HEK293 (cell line): ENCODE measurements around the gene GPRIN2.
A peak's percentile ranks its signal among the peaks of the same experiment; 100 is the strongest.
"Not testable (repeated sequence)": the region's sequence is repeated elsewhere in the genome, so short reads cannot be mapped to it uniquely, and the experiment has no call there.

Source experiments
- CTCF ChIA-PET: fragments of 350-600 bp; formaldehyde crosslinking; extraction: SDS; loops from one replicate; lab custom pipeline; 2021; ENCODE audit warnings: antibody characterized with exemption; lab: Yijun Ruan, JAX
- POLR2A ChIA-PET: fragments of 300-600 bp; formaldehyde crosslinking; extraction: SDS; loops from one replicate; lab custom pipeline; 2020; ENCODE audit warnings: antibody characterized with exemption, inconsistent platforms; lab: Yijun Ruan, JAX
- H3K27ac ChIP-seq: fragments of 200-500 bp; sonication (Bioruptor generic); 2 replicates; pipeline ENCODE4 v1.5.1; 2014; ENCODE audit warnings: low read depth, low read length, control low read depth, inconsistent platforms; ENCODE audit errors: extremely low read depth
- H3K36me3 ChIP-seq, 2 experiments: fragments of 200-500 bp in 1 of 2; sonication (Bioruptor generic) in 1 of 2; 1 replicate in 1 of 2; 2 replicates in 1 of 2; pipeline ENCODE4 v1.5.1; 2014 to 2017; ENCODE audit warnings: inconsistent platforms in 2 of 2, low read length in 2 of 2; ENCODE audit not compliant: control insufficient read depth in 2 of 2, insufficient read depth in 1 of 2
- H3K4me1 ChIP-seq: fragments of 200-500 bp; sonication (Bioruptor generic); 2 replicates; pipeline ENCODE4 v1.5.1; 2014; ENCODE audit warnings: mild to moderate bottlenecking, low read length, inconsistent platforms; ENCODE audit not compliant: control insufficient read depth, insufficient read depth
- H3K4me3 ChIP-seq: 2 replicates; pipeline ENCODE4 v1.5.1; 2011; ENCODE audit warnings: low read depth, mild to moderate bottlenecking, control low read depth, low read length, moderate library complexity
- H3K9me3 ChIP-seq: fragments of 200-500 bp; sonication (Bioruptor generic); 2 replicates; pipeline ENCODE4 v1.5.1; 2014; ENCODE audit warnings: low read depth, low read length, inconsistent platforms; ENCODE audit not compliant: control insufficient read depth, insufficient read depth
- CTCF ChIP-seq: fragments of 450-650 bp; formaldehyde crosslinking; IDR thresholded peaks from 2 replicates; pipeline ENCODE4 v1.5.1; 2016; ENCODE audit warnings: missing biosample characterization, missing genetic modification characterization
- OSR2 ChIP-seq: fragments of 450-650 bp; formaldehyde crosslinking; IDR thresholded peaks from 2 replicates; pipeline ENCODE4 v1.5.1; 2016; ENCODE audit warnings: missing biosample characterization, missing genetic modification characterization
- PRDM6 ChIP-seq: fragments of 450-650 bp; formaldehyde crosslinking; IDR thresholded peaks from 2 replicates; pipeline ENCODE4 v1.5.1; 2017; ENCODE audit warnings: missing biosample characterization, missing genetic modification characterization
- REPIN1 ChIP-seq: fragments of 450-650 bp; formaldehyde crosslinking; IDR thresholded peaks from 2 replicates; pipeline ENCODE4 v1.5.1; 2017; ENCODE audit warnings: missing biosample characterization, missing genetic modification characterization, low read depth
- ZBTB11 ChIP-seq: fragments of 450-650 bp; formaldehyde crosslinking; conservative IDR thresholded peaks from 2 replicates; pipeline ENCODE4 v1.5.1; 2016; ENCODE audit warnings: low read depth, missing biosample characterization, missing genetic modification characterization
- ZNF140 ChIP-seq: fragments of 450-650 bp; formaldehyde crosslinking; IDR thresholded peaks from 2 replicates; pipeline ENCODE4 v1.5.1; 2016; ENCODE audit warnings: missing biosample characterization, missing genetic modification characterization
- ZNF501 ChIP-seq: fragments of 450-650 bp; formaldehyde crosslinking; IDR thresholded peaks from 2 replicates; pipeline ENCODE4 v1.5.1; 2016; ENCODE audit warnings: missing biosample characterization, missing genetic modification characterization
- ZNF510 ChIP-seq: fragments of 450-650 bp; formaldehyde crosslinking; IDR thresholded peaks from 2 replicates; pipeline ENCODE4 v1.5.1; 2018; ENCODE audit warnings: mild to moderate bottlenecking, missing genetic modification characterization, missing biosample characterization; ENCODE audit not compliant: insufficient replicate concordance
- ZNF654 ChIP-seq: fragments of 450-650 bp; formaldehyde crosslinking; IDR thresholded peaks from 2 replicates; pipeline ENCODE4 v1.5.1; 2016; ENCODE audit warnings: low read depth, missing biosample characterization, missing genetic modification characterization

Gene GPRIN2

GRCh38 chr10:46570655-46571054, 14.2 kb upstream of the GPRIN2 start:
- CTCF ChIA-PET, H3K27ac ChIP-seq, H3K4me1 ChIP-seq, H3K36me3 ChIP-seq, POLR2A ChIA-PET, H3K4me3 ChIP-seq, H3K9me3 ChIP-seq: not testable (repeated sequence)

- H3K4me1 ChIP-seq, H3K36me3 ChIP-seq, H3K4me3 ChIP-seq, POLR2A ChIA-PET, H3K9me3 ChIP-seq, H3K27ac ChIP-seq, CTCF ChIA-PET: not testable (repeated sequence)
Observed at GRCh38 chr10:46567151-46567550, 10.7 kb upstream of the GPRIN2 start.

GRCh38 chr10:46565591-46566332, 9.3 kb upstream of the GPRIN2 start:
- H3K36me3 ChIP-seq, POLR2A ChIA-PET, H3K4me1 ChIP-seq, H3K4me3 ChIP-seq, H3K27ac ChIP-seq, H3K9me3 ChIP-seq: not testable (repeated sequence)
- peak; percentile 63 for TF ChIP-seq ZNF654 (tag by site-specific recombination)
- TF ChIP-seq CTCF (tag by site-specific recombination), result peak; percentile 78
- CTCF ChIA-PET, result interaction anchor here (0.6 to 1.8 kb wide), 3 partner anchors 13 to 27 kb away, joined by 3 to 4 read pairs (median 3); no protein-coding TSS in a partner anchor

GRCh38 chr10:46560952-46561351, 4.5 kb upstream of the GPRIN2 start:
- H3K36me3 ChIP-seq, result no peaks in the 10 kb centered on the region
- no peaks in the 10 kb centered on the region for H3K4me1 ChIP-seq
- H3K27ac ChIP-seq, result no peak overlapping the region
- no peak overlapping the region for H3K4me3 ChIP-seq
- CTCF ChIA-PET, result interaction anchor here (0.6 to 1.2 kb wide), 5 partner anchors 16 to 332 kb away, joined by 3 to 5 read pairs (median 4); no protein-coding TSS in a partner anchor
- POLR2A ChIA-PET, result no interaction called here
- TF ChIP-seq REPIN1 (tag by site-specific recombination), result no peak
- peak; percentile 1; the same call in 1 of the 2 replicates for TF ChIP-seq ZNF140 (tag by site-specific recombination)
- H3K9me3 ChIP-seq, result no peaks in the 10 kb centered on the region

GRCh38 chr10:46560381-46560780, 3.9 kb upstream of the GPRIN2 start:
- H3K4me3 ChIP-seq, result no peak overlapping the region
- CTCF ChIA-PET, result interaction anchor here (0.6 to 1.2 kb wide), 3 partner anchors 16 to 30 kb away, joined by 3 to 4 read pairs (median 4); no protein-coding TSS in a partner anchor
- no peak for TF ChIP-seq ZNF510 (tag by site-specific recombination)
- TF ChIP-seq ZNF501 (tag by site-specific recombination), result no peak
- TF ChIP-seq PRDM6 (tag by site-specific recombination), result no peak
- TF ChIP-seq OSR2, result no peak
- TF ChIP-seq ZBTB11, result no peak
- TF ChIP-seq ZNF140 (tag by site-specific recombination), result 0 out of 2 replicates have a peak, but pooled peaks have one; percentile 0
- TF ChIP-seq, all 188 proteins: peak for 1
- Histone ChIP-seq H3K4me1 (no peaks in the 10 kb centered on the region), H3K27ac (no peak overlapping the region), H3K36me3 (no peaks in the 10 kb centered on the region), H3K9me3 (no peaks in the 10 kb centered on the region)
- POLR2A ChIA-PET, result interaction anchor here (0.6 to 0.8 kb wide), 2 partner anchors 33 to 726 kb away, joined by 6 to 9 read pairs; no protein-coding TSS in a partner anchor
